Stimulated activated CD4-positive, alpha-beta T cell treated with anti-CD3 and anti-CD28 coated beads, Interleukin-2, amount 100 ng/mL, for 48 hours (primary cell): ENCODE data around the gene ORM2.

Experiments used
- DNase-seq, 2 donors: peaks; one replicate each; pipeline ENCODE4 v3.0.0-alpha.2; 2020

ORM2 gene

DNA sequence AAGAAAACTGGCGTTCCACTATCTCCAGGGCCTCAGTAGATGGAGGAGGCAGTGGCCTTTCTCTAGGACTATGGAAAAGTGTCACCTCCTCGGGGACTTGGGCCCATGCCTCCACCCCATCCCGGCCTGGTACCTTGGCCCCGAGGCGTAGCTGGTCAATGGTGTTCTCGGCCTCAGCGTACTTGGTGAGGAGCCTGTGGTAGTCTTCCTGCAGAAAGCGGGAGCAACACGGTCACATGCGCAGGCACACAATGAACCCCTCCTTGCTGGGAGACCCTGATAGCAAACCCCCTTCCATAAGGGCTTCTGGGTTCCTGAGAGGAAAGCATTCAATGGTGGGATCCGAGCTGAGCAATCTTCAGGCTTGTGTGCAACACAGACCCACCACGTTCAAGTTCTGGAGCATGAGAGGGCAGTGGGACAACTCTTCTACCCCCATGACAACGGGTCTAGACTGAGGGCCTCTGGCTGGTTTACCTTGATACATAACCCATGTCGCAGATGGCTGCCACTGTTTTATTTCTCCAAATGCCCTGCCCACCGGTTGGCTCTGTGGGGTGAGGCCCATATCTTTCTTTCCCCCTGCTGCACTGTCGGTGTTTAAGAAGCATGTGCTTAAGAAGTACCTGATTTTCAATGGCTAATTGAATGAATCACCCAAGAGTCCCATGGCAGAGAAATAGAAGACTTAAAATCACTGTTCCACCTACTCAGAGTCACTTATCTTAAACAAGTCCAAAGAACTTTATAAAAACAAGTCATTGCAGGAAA lies 44.5 kb downstream of the ORM2 start:
- DNase-seq: no peak

DNA sequence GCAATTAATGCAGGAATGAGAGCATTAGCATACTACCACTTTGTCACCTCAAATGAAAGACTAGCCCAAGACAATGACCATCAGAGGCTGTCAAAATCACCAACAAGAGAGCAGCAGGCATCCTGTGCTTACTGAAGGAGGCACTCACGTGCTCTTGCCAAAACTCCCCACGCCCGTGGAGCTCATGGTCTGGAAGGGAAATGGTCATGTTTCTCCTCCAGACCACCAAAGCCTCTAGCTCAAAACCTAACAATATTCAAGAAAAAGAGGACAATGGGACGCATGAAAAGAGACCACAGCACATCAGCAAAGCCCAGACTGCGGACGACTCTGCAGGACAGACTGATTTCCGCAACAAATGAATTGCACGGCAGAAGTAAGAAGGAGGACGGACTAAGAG lies 45.3 kb downstream of the ORM2 start:
- DNase-seq: no peak

DNA sequence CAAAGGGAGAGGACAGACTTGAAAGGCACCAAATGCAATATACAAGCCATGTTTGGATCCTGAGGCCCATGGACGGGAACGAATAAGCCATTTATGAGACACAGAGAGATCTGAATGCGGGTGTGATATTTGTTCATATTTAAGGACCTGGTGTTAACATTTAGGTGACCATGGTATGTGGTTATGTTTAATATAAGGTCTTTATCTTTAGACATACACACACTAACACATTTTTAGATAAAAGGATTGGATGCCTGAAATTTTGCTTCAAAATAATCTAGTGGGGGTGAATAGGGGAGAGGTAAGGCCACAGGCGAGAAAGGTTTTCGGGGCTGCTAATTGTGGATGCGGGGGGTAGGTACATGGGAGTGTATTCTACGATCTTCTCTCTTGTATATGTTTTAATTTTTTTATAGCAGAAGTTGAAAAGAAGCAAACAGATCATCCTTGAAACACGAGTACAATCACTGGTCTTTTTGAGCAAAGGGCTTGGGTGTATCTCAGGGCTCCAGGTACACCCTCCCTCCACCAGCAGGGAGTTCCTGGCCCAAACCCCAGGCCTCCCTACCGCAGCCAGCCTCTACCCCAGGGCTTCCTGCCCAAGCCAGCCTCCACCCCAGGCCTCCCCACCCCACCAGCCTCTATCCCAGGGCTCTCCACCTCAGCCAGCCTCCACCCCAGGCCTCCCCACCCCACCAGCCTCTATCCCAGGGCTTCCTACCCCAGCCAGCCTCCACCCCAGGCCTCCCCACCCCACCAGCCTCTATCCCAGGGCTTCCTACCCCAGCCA lies 45.9 kb downstream of the ORM2 start:
- no peak for DNase-seq

DNA sequence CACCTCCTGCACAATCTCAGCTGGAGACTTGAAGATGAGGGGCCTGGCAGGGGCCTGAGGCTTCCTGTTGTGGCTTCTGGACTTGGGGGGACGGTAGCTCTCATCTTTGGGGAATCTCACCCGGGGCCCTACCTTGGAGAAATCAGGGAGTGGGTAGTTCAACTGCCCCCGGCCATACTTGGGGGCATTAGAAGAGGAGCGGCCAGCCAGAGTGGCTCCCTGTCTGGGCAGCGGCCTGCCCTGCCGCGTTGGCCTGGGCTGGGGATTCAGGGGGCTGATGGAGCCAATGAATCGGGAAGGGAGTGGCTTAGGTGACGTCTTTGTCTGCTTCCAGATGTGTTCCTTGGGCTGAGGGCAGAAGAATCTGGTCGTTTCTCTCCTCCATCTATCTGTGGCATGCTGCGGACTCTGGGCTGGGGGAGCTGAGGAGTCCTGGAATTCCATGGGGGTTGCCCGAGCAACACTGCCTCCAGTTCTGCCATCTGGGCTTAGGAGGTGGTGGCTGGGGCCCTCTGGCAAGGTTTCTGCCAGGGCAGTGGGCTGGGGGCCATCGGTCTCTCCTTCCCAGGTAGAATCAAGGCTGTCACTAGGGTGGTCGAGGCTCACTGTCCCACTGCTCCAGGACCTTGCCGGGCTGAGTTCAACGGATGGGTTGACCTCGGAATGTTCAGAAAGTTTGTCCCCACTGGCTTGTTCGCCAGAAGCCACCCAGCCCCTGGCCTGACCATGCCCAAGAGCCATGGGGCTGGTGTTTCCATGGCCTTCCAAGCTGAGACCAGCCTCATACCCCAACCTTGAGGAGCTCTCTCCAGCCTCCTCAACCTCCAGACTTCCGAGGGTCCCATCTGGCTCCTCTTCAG lies 47.1 kb downstream of the ORM2 start:
- no peak for DNase-seq

DNA sequence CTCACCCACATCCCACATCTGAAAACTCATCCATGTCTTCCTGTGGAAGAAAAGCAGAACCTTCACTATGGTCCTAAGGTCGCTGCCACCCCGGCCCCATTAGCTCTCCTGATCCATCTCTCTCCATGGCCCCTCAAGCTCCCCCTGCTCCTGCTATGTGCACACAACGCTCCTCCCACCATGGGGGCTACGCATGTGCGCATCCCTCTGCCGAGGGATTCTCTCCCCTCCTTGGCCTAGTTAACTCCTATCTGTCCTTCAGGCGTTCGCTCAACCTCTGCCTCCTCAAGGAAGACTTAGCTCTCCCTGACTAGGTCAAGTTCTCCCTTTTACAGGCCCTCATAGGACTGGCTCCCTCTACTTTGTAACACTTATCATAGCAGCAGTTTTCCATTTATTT lies 48.3 kb downstream of the ORM2 start:
- DNase-seq: no peak

DNA sequence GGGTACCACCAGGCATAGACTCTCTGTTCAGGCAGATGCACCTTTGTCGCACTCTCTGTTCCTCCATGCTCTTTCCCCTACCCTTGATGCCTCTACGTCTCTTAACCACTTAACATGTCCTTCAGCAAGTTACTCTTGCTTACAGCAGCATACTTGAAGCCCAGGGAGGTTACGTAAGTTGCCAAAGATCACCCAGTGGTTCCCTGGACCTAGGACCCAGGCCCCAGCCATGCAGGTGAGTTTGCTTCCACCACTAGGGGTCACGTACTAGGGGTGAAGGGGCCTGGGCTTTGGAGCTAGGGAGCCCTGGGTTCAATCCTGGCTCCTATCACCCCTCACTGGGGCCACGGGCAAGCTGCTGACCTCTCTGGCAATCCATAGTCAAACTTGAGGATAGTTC lies 49.2 kb downstream of the ORM2 start:
- no peak for DNase-seq
